ENCODE data around the gene SRSF10. TPM values are rescaled to one million over a fixed set of nuclear protein-coding genes. Genes with fewer than 3 reads are reported as not detected.
"Not testable (repeated sequence)": the region's sequence is repeated elsewhere in the genome, so short reads cannot be mapped to it uniquely, and the experiment has no call there.

Gene SRSF10
- 125 and 130 TPM in 2 replicates for total RNA-seq (2014; rRNA removed; shearing (Covaris generic))

GRCh38 chr1:23979881-23980727 is at the start of gene SRSF10:
TSS of gene SRSF10 (minus strand) at chr1:23980327. CDS start at chr1:23980255, 72 bp downstream.
- peak; percentile 100 for DNase-seq (ENCODE audit: low read depth)

DNA sequence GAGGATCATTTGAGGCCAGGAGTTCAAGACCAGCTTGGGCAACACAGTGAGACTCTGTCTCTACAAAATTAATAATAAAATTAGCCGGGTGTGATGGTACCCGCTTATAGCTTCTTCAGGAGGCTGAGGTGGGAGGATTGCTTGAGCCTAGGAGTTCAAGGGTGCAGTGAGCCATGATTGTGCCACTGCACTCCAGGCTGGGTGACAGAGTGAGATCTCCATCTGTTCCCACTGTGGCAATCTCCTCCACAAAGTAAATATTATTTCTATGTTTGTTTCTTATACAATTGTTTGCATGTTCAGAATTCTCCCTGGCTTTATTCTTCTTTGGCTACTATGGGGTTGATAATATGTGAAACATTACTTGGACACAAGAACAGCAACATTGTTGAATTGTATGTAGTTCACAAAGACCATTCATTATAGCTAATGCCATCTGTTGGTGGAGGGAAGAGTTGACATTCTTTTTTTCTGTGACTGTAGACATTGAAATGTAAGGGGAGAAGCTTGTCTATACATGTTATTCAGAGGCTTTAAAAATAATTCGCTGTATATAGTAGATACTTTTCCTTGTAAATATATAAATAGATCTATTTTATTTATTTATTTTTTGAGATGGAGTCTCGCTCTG is 47.8 kb upstream of the SRSF10 start:
- DNase-seq (ENCODE audit: low read depth): no peak

- DNase-seq (ENCODE audit: low read depth): peak; percentile 95
Measured at GRCh38 chr1:24022581-24023361, 42.6 kb upstream of the SRSF10 start.

DNA sequence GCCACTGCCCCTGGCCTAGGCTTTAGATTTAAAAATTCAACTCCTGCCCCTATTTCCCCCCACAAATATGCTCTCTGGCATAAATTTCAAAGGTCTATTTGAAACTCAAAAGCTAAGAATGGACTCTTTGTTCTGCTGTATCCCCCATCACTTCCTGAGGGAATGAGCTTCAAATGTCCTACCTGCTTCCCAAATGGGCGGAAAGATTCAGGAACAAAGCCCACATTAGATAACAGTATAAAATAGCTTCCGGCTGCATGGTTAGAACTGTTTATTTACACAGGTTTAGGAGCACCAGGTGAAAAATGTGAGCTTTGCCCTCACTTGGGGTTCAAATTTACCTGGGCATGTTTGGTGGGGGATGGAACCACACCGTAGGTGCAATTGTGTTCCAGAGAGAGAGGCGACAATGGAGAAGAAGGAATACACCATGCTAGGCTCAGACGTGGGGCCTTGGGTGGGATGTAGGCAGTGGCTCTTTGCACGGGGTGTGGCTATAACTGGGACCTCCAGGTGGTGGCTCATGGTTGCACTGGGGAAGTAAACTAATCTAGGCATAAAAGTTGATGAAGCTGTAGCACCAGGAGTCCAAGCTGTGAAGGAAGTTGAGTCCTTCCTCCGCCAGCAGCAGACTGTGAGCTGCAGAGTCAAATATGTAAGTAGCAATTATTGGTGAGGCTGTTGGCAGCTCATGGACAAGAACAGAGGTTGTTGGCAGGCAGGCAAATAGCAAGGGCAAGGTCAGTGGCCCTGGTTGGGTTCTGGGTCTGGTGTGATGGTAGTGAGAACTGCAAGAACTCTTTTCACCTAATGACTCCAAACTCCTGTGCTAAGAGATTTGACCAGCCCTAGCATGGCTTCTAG is 41.5 kb upstream of the SRSF10 start:
- DNase-seq (ENCODE audit: low read depth): no peak

DNA sequence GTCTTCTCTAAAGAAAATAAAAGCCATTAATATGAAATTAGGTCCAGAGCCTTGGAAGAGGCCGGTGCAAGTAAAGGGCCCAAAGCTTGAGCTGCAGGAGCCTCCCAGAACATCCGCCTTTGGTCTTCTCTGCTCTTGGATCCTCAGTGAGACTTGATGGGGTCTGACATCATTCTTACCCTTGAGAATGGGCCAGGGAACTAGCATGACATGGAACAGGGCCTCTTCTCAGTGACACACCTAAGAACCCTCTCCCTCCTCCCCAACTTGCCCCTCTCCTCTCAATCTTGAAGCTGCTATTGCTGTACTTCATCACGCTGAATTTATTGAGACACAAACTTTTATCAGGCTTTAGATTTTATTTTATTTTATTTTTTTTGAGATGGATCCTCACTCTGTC is 40.3 kb upstream of the SRSF10 start:
- DNase-seq (ENCODE audit: low read depth): no peak

GRCh38 chr1:24020025-24020424 is 39.9 kb upstream of the SRSF10 start:
- no peak for DNase-seq (ENCODE audit: low read depth)

DNA sequence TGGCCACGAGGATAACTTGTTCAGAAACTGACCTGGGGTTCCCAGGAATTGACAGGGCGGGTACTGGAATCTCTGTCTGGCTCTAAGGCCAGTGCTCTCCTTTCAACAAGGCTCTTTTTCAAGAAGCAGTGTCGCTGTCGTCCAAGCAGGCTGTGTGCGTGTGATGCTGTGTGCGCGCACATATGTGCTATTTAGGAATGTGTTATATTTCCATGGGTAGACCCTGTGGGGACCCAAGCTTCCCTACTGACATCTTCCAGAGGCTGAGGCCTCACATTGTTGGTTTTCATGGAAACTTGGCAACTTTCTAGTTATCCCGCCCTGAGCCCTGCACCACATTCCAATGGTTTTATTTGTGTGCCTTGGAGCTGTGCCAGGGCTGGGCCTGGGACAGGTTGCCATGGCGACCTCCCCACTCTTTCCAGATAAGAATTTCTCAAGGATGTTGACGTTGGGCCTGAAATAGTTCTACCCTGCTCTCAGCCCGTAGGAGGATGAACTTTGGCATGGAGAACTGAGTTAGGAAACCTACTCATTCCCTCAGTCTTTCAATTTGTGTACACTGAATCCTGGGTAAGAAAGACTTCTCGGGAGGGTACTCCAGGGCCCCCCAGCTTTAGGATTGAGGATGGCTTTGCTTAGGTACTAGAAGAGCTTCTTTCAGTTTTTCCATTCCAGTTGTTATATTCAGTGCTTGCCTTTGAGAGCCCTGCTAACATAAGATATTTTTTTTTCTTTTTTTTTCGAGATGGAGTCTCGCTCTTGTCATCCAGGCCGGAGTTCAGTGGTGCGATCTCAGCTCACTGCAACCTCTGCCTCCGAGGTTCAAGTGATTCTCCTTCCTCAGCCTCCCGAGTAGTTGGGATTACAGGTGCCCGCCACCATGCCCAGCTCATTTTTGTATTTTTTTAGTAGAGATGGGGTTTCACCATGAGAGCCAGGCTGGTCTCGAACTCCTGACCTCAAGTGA is 38.8 kb upstream of the SRSF10 start:
- peak; percentile 99 for DNase-seq (ENCODE audit: low read depth)

- DNase-seq (ENCODE audit: low read depth): no peak
Measured at GRCh38 chr1:24015221-24016210, 35.4 kb upstream of the SRSF10 start.

DNA sequence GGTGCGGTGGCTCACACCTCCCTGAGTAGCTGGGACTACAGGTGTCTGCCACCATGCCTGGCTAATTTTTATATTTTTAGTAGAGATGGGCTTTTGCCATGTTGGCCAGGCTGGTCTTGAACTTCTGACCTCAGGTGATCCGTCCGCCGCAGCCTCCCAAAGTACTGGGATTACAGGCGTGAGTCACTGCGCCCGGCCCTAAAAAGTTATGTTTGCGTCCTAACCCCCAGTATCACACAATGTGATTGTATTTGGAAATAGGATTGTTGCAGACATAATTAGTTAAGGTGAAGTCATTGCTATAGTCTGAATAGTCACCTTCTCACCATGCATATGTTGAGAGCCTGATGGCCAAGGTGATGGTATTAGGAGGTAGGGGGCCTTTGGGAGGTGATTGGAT is 32.8 kb upstream of the SRSF10 start:
- not testable (repeated sequence) for DNase-seq (ENCODE audit: low read depth)

DNA sequence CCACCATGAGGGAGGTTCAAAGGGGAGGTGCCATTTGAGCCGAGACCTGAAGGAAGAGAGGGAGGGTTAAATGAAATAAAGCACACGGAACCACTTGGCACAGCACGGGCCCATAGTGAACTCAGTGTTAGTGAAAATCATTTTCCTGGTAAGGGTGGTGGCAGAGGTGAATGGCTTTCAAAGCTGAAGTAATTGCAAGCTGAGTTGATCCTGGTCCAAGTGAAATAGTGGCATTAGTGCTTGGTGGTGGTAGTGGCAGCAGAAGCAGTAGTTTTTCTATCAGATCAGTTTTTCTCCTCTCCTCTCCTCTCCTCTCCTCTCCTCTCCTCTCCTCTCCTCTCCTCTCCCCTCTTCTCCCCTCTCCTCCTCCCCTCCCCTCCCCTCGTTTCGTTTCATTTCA is 30.5 kb upstream of the SRSF10 start:
- DNase-seq (ENCODE audit: low read depth): no peak

DNA sequence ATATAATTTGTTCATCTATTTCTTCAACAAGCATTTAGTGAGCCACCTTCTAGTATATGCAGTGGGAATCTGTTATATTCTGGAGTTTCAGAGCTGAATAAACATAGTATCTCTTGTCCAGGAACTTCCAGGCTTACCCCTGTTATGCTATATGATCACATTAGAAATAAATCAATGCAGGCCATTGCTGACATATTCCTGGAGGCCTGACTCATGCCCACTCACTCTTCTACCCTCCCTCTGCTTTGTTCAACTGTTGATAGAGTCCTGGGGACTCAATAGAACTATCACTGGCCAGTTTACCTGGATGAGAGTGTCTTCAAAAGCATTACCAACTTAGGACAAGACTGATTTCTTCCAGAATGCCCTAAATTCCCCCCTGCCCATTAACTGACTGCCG is 29.3 kb upstream of the SRSF10 start:
- peak; percentile 80 for DNase-seq (ENCODE audit: low read depth)

DNA sequence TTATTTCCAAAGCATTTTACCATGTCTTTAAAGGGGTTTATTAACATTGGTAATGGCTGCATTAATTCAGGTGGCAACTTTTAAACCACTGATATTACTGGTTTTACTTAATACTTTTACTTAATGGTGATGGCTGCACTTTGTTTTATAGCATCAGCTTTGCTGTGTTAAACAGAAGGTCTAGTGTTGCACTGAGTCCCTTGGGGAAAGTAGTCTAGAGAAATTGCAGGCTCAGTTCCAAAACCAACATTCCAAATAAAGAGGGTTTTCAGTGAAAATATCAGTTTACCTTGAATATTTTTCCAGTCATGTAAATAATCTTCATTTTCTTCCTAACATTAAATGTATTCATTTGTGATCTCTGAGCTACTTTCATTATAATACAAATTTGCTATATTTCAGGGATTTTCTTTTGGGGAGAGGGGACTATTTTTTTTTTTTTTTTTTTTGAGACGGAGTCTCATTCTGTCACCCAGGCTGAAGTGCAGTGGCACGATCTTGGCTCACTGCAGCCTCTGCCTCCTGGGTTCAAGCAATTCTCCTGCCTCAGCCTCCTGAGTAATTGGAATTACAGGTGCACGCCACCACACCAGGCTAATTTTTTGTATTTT is 28.6 kb upstream of the SRSF10 start:
- not testable (repeated sequence) for DNase-seq (ENCODE audit: low read depth)

DNA sequence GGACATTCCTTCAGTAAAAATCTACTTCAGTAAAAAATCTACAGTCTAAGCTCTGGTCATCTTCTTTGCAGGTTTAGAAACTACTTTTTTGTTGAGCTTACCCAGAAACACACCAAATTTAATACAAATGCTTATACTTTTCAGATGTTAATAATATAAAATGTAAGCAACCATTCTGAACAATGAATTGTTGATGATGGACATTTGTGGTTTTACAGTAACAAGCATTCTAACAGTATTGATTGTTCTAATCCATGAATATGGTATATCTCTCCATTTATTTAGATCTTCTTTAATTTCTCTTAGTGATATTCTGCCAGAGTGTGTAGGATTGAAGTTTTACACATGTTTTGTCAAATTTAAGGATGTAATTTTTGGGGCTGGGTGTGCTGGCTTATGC is 27.0 kb upstream of the SRSF10 start:
- no peak for DNase-seq (ENCODE audit: low read depth)

DNA sequence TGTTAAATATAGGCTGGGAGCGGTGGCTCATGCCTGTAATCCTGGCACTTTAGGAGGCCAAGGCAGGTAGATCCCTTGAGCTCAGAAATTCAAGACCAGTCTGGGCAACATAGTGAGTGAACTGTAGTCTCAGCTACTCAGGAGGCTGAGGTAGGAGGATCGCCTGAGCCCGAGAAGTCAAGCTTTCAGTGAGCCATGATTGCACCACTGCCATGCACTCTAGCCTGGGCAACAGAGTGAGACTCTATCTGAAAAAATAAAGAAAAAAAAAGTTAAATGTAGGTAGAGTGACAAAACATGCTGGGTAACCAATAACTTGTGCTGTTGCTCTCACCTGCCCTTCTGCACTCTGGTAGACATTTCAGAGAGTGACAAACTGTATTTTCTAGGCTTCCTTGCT is 25.0 kb upstream of the SRSF10 start:
- no peak for DNase-seq (ENCODE audit: low read depth)

DNA sequence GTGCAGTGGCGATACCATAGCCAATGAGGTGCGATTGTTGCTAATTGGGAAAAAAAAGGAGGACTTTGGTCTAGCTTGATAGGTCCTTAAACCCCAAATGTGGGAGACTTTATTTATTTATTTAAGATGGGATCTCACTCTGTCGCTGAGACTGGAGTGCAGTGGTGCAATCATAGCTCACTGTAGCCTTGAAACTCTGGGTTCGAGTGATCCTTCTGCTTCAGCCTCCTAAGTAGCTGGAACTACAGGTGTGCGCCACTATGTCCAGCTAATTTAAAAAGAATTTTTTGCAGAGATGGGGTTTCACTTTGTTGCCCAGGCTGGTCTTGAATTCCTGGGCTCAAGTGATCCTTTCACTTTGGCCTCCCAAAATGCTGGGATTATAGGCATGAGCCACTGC is 24.0 kb upstream of the SRSF10 start:
- DNase-seq (ENCODE audit: low read depth): no peak

GRCh38 chr1:24003331-24003972 is 23.3 kb upstream of the SRSF10 start:
- DNase-seq (ENCODE audit: low read depth): peak; percentile 68

GRCh38 chr1:24002695-24003094 is 22.6 kb upstream of the SRSF10 start:
- DNase-seq (ENCODE audit: low read depth): no peak

GRCh38 chr1:23999156-23999671 is 19.1 kb upstream of the SRSF10 start:
- DNase-seq (ENCODE audit: low read depth): no peak
